HG03469 (cell line): ENCODE results near the gene NPSR1.
"Not testable (repeated sequence)": the region's sequence is repeated elsewhere in the genome, so short reads cannot be mapped to it uniquely, and the experiment has no call there.

Experiments
- ATAC-seq: cut with Tn5 transposase; IDR thresholded peaks from one replicate; pipeline ENCODE4 v1.9.1; 2021; ENCODE audit warnings: mild to moderate bottlenecking, moderate library complexity, moderate number of reproducible peaks; ENCODE audit not compliant: unreplicated experiment

Gene NPSR1

DNA sequence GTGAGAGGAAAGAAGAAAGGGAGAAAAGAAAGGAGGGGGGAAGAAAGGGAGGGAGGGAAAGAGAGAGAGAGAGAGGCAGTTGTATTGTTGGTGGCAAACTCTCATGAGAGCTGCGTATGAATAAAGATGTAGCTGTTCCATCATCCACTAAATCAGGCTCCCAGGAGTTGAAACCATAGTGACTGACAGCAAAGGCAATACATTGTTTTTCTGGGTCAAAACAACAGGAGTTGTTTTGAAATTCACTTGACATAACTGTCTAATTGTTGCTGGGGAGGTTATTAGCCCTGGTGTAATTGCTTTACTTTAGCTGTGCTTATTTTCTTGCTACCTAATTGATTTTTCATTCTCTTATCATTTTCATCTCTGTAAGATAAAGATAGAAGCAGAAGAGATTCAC is 173.4 kb downstream of the NPSR1 start:
- ATAC-seq: no peak

DNA sequence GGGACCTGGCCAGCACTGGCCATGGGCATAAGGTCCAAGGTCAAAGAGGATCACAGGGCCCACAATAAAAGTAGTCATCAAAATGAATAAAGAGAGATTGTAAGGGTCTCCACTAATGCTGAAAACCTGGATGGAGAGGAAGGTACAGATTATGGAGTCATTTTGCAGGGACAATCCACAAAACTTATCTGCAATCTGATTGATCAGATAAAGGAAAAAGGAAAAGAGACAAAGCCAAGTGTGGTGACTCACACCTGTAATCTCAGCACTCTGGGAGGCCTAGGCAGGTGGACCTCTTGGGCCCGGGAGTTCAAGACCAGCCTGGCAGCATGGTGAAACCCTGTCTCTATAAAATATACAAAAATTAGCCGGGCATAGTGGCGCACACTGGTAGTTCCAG is 174.0 kb downstream of the NPSR1 start:
- ATAC-seq: no peak

DNA sequence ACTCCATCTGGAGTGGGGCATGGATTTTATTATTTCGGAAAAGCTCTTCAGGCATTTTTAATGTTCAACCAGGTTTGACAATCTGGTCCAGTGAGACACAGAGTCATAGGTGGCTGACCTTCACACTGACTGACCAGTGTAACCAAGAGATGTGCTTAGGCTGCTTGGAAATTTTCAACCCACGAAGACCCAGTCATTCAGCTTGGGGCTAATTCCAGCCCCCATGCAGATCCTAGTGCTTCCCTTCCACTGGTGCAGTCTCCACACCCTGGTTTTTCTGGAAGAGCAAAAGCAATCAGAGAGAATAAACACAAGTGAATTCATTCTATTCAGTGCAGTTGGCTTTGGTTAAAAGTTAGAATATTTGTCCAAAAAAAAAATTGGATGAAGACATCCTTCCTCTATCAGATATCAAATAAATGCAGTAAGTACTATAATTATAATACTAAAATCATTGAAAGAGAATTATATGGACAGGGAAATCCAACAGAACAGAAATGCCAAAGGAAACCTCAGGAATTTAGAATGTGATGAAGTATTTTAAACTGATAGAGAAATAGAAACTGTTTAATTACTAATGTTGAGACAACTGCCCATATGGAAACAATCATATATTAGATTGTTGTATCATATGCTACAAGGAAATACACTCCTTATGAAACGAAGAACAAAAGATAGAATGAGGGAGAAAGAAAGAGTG is 178.0 kb downstream of the NPSR1 start:
- no peak for ATAC-seq

DNA sequence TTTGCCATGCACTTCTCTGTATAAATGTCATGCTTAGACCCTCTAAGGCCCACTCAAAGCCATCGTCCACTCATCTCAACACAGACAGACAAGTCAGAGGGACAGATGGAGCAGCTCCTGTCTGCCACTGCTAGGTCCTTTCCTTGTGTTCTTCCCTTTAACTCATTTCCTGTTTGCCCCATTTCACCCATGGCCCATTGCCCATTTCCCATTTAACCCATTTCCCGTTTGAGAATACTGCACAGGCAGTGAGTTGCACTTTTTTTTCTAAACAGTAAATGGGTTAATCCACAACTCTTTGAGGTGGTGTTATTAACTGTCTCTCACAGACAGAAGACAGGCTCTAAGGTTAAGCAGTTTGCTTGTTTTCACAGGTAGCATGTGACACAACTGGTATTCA is 179.3 kb downstream of the NPSR1 start:
- no peak for ATAC-seq

DNA sequence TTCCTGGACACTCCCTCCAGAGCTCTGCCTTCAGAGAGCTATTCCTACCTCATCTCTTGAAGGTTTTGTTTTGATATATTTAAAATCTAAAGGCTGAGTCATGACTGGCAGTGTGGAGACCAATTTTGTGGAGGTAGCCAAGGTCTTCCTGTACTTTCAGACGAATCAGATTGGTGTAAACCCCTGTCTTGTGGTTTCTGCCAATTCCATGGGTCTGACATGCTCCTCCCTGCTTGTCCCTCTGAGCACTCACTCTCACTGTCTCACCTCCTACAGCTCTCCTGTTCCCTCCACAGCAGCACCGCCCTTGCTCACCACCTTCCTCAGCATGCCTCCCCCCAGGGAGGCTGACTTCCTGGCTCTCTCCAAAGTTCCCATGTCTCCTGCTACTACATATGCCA is 179.8 kb downstream of the NPSR1 start:
- no peak for ATAC-seq

DNA sequence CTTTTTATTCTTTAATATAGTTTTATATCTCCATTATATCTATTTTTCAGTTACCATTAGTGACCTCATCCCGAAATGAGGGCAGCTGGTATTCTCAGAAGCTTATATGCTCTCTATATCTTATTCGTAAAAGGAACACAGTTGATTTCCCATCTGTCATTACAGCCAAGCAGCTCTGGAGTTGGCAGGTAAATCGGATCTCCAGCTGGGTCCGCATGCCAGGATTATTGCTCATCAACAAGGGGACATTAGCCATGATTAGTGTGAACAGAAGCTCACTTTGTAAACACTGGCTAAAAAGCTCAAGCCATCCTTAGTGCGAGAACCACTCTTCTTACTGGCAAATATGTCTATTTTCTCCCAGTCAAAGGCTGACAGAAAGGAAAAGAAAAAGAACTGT is 180.3 kb downstream of the NPSR1 start:
- no peak for ATAC-seq

DNA sequence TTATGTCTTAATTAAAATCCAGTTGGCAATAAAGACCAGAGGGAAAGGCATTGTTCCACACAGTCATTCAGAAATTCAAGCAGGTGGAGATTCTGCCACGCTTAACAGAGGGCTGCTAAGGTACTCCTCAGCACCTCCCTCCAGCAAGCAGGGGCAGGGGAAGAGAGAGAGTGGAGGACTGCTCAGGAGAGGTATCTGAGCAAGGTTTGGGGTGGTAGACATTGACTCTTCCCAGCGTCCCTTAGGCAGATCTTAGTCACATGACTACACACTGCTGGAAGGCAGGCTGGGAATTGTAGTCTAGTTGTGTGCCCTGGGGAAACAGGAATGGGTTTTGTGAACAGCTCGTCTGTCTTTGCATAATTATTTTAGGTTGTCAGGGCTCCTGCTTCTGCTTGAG is 181.6 kb downstream of the NPSR1 start:
- no peak for ATAC-seq

DNA sequence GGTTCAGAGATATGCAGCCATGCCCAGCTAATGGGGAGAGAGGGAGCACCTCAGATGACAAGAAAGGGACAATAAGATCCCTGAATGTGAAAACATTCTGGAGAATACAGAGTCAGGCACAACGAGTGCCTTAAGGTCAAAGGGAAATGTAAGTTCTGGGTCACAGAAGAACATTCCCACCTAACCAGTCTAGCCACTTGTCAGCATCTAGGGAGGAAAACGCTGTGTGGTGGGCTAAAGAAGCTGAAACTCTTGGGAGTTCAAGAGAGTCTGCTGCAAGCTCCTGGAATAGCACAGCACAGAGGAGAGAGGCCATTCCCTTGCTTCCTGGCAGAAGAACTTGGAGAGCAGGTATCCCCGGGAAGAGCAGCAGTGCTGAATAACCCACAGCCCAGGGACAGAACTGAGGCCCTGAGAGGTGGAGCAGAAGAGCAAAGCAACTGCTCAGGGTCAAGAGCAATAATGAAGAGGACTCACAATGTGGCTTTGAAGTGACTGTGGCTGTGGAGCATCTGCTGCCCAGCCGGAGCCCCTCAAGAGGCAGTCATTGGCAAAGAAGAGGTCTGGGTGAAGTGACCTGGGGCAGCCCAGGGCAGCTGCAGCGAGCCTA is 182.3 kb downstream of the NPSR1 start:
- no peak for ATAC-seq

DNA sequence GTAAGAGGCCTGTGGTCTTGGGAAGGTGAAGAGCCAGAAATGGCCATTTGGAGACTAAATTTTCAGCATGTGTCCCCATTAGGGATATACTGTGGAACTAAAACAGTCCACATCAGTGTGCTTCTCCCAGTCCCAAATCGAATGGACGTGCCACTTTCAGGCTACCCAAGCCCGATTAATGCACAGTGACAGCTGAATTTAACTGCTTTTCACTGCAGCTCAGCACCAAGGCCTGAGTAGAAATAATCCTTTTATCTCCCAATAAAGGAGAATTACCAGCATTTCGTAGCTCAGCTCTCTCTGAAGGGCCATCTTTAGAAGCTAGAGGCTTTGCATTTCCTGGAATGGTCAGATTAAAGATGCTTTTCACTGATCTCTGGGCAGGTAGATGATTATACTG is 183.3 kb downstream of the NPSR1 start:
- no peak for ATAC-seq

DNA sequence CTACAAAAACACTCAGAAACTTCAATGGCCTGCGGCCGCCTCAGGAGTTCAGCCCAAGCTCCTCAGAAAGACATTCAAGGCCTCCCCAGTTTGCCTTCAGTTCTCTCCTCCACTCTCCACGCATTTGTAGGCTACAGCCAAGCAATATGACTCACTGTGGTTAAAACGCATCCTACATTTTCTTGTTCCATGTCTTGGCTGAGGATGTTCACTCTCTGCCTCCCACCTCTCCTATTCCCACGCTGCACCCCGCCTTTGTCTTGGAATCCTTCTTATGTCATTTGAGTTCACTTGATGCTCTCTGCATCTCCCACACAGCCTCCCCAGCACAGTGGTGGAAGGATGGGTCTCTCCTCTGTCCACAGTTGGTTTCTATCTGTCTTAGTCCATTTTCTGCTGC is 184.8 kb downstream of the NPSR1 start:
- no peak for ATAC-seq

DNA sequence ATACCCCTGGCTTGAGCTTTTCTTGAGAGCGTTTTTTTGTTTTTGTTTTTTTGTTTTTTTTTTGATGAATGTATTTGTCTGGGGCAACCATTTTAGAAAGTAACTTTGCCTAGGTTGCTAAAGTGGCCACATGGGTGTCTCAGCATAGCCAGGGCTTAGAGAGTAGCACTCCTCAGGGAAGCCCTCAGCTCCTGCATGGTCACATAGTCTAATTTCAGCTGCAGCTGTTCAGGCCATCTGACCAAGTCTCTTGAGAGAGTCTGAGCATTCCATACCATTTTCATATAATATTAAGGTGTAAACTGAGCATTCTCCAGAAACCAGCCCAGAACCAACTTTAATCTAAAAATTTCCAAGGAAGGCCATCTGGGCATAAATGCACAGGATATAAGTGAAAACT is 186.4 kb downstream of the NPSR1 start:
- ATAC-seq: no peak

DNA sequence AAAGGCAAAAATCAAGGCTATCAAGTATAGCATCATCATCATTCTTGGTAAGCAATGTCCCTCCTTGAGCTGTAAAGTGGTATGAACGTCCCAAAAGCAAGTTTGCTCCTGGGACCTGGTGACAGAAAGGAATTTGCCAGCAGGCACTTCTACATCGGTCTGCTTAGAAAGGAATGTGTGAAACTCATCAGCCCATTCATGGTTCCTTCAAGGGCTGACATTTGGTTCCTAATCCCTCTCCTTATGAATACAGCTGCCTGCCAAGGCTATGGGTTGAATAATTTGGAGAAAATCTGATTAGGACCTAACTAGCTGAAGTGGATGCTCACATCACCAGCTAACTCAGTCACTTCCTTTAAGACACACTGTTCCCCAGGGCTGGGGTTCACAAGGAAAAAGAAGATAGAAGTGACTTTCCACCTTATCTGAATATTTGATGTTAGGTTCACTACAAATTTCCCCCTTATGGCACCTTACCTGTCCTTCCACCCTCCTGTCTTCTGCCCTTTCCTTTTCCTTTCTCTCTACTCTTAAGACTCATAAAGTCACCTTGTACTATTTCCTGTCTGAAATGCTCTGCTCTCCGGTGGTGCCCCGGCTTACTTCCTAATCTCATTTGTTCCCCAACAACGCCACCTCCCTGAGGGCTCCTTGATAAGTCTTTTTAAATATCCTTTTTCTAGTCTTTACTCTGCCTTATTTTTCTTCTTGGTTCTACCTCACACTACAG is 187.1 kb downstream of the NPSR1 start:
- ATAC-seq: no peak

DNA sequence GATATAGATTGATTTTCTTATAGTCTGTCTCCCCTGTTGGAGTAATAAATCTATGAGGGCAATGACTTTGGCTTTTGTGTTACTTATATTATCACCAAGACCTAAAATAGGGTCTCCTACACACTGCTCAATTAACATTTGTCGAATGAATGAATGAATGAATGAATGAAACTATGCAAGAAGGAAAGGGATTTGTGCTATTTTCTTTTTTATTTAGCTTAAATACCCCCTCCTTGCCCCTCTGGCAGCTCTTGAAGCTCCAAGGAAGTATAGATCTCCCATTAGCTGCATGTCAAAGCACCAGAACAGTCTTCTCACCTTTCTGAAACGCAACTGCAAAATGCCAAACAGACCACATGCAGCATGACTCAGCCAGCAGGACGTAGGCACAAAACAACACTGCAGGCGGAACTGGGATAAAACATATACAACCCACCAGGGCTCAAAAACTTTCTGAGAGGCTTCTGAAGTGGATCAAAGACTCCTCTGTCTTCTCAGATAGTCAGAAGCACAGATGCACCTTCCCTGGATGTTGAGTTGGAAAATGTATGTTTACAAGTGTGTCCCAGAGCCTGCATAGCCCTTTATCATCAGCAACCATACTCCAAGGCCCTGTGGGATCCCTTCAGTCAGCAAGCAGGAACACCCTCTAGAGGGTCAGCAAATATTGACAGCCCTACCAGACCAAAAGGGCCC is 187.8 kb downstream of the NPSR1 start:
- no peak for ATAC-seq

DNA sequence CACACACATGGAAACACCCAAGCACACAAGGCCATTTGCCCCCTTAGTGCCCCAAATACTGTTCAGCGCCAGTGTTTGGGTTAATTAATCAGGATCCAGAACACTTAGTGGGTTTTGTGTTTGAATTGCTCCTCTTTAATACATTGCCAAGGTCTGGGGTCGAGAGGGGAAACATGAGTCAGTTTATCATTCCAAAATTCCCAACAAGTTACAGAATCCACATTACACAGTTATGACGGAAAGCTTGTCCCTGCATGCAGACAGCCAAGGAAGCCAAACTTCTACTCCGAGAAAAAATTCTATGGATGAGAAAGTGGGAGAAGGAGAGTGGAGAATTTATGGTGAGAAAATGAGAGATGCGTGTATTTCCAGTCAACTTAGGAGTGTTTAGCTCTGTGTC is 189.0 kb downstream of the NPSR1 start:
- ATAC-seq: no peak

DNA sequence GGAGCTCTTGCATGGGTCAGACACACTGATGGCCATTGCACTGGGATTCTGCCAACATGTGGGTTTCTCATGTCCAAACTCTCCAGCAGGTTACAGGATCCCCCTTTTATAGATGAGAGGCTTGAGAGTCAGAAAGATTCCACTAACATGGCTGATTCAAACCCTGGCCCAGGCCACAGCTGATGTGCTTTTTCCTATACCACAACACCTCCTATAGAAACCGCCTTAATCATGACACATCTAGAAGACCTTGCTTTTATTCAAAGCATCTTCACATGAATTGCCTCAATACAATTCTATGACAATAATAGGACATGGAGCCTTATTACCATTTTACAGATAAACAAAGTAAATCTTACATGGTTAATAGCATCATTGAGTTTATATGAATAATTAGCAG is 190.7 kb downstream of the NPSR1 start:
- ATAC-seq: no peak

DNA sequence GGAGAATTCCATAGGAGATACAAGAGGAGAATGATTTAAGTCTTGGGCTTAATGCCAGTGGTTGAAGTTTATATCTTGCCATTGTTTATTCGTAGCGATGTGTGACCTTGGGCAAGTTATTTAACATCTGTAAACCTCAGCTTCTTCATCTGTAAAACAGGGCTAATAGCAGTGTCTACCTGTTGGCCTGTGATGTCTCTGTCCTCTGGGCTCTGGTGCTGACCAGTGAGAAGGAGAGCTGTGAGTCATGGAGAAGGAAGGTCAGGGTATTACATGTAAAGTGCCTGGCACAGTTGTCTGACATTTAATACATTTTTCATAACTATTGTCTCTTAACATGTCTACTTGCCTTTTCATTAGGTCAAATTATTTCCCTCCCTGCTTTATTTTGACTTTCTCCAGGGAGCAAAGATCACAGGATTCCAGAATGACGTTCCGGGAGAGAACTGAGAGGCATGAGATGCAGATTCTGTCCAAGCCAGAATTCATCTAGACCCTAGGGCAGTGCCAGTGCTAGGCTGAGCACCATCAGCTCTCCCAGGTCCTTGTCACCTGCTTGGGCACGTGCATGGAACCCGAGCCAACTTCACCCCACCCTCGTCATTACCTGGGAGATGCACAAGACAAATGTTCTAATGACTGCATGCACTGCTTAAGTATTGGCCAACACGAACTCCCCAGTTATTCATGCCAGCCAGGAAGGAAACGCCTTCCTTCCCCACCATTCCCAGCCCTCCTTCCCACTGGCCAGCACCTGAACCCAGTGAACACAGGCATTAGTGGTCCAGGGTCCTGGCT is 191.3 kb downstream of the NPSR1 start:
- no peak for ATAC-seq

DNA sequence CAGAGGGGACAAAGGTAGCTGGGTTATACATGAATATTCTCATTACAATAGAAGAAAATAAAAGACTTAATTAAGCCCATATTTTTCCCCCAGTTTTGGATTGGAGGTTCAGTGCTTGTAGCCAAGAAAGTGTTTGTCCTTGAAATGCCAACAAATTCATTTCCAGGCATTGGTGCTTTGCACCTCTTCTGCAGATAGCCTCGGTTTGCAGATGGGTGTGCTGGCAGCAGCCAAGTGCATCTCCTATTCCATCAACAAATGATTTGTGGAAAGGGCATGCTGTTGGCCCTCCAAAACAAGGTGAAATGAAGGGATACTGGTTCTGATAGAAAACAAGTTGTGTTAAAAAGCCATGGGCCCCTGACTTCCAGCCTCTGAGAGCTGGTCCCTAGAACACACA is 192.0 kb downstream of the NPSR1 start:
- ATAC-seq: no peak

DNA sequence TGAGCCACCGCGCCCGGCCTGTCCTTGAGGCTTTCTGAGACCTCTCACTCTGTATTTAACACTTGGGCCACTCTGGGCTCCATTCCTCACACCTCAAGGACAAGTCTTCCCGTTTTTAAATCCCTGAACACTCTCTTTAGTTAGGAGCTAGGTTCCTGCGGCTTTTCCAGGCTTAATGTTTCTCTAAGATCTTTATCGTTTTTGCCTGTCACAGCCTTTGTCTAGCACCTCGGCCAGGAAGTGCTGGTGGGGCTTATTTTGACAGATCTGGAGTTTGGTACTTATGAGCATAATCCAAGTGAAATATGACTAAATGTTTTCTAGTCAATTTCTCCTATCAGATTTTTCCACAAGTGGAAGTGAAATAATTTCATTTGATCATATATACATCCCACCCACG is 192.7 kb downstream of the NPSR1 start:
- ATAC-seq: no peak

DNA sequence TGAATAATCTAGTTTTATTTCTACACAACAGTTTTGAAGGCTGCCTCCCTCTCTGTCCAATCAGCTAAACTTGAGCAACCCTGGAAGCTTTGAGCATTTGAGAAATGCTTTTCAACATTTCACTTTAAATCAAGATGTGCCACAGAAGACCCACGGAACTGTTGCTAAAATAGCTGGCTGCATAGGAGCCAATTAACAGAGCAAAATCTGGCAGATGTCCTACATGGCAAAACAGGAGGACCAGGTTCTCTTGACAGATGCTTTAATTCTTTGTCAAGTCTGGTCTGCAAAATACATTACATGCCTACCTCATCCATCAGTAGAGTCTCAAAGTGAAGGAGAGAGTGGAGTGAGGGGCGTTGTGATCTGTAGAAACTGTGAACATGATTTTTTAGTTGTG is 193.4 kb downstream of the NPSR1 start:
- ATAC-seq: no peak

DNA sequence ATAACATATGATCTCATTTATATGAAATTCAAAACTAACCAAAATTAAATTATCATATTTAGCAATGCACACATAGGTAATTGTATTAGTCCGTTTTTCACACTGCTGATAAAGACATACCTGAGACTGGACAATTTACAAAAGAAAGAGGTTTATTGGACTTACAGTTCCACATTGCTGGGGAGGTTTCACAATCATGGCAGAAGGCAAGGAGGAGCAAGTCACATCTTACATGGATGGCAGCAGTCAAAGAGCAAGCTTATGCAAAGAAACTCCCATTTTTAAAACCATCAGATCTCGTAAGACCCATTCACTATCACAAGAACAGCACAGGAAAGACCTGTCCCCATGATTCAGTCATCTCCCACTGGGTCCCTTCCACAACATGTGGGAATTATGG is 200.4 kb downstream of the NPSR1 start:
- not testable (repeated sequence) for ATAC-seq

DNA sequence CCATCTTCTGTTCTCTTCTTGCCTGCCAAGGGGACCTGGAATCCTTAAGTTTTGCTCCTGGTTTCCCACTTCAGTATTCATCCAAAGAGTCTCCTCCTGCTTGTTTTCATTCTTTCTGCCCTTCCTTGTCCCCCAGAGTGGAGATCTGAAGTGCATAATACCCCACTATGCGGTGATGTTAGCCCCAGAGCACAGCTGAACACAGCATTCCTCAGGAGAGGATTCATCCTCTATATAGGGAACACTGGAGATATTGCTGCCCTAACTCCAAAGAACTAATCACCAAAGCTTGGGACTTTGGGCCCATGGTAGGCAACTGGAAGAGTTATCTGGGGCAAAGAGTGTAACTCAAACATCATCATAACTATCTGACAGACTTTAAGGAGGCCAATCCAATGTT is 201.3 kb downstream of the NPSR1 start:
- ATAC-seq: not testable (repeated sequence)
